SJSA1 (cell line): ENCODE results near the gene MZT2B. TPM values are rescaled to one million over a fixed set of nuclear protein-coding genes. Genes with fewer than 3 reads are reported as not detected.
"Not testable (repeated sequence)": the region's sequence is repeated elsewhere in the genome, so short reads cannot be mapped to it uniquely, and the experiment has no call there.

Experiments used
- DNase-seq, 2 experiments: peaks; one replicate each; pipeline ENCODE4 v3.0.0-alpha.2; 2015 to 2020; ENCODE audit warnings: low spot score in 2 of 2, low read depth in 1 of 2
- H3K27ac ChIP-seq: fragments of 250-450 bp; sonication (Bioruptor Pico); 2 replicates; pipeline ENCODE4 v1.5.1; 2020; ENCODE audit warnings: mild to moderate bottlenecking, moderate library complexity
- H3K27me3 ChIP-seq: fragments of 250-450 bp; sonication (Bioruptor Pico); replicated peaks from 2 replicates; pipeline ENCODE4 v1.5.1; 2020; ENCODE audit warnings: mild to moderate bottlenecking, moderate library complexity
- H3K36me3 ChIP-seq: fragments of 250-450 bp; sonication (Bioruptor Pico); 2 replicates; pipeline ENCODE4 v1.5.1; 2020; ENCODE audit warnings: mild to moderate bottlenecking
- H3K4me1 ChIP-seq: fragments of 250-450 bp; sonication (Bioruptor Pico); replicated peaks from 2 replicates; pipeline ENCODE4 v1.6.1; 2021; ENCODE audit warnings: mild to moderate bottlenecking
- H3K4me3 ChIP-seq: fragments of 250-450 bp; sonication (Bioruptor Pico); 2 replicates; pipeline ENCODE4 v1.5.1; 2020; ENCODE audit warnings: mild to moderate bottlenecking
- H3K9me3 ChIP-seq: fragments of 250-450 bp; sonication (Bioruptor Pico); replicated peaks from 2 replicates; pipeline ENCODE4 v1.5.1; 2020; ENCODE audit warnings: mild to moderate bottlenecking
- total RNA-seq: library from RNA; depleted of rRNA; stranded (reverse); fragments of >200 nt; shearing (Covaris generic); gene quantifications from 2 replicates; pipeline ENCODE4 v1.2.3, GENCODE V29; 2014; rRNA removed

Gene MZT2B, protein sequence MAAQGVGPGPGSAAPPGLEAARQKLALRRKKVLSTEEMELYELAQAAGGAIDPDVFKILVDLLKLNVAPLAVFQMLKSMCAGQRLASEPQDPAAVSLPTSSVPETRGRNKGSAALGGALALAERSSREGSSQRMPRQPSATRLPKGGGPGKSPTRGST
- 169 and 248 TPM in 2 replicates for total RNA-seq

- peak; percentile 88 to 92 for DNase-seq
- not testable (repeated sequence) for H3K4me1 ChIP-seq, H3K9me3 ChIP-seq, H3K27me3 ChIP-seq
- Histone ChIP-seq H3K4me3 (peak within 1 kb of the TSS; percentile 63), H3K36me3 (peaks cover 25% of the 10 kb centered on the region), H3K27ac (peak within 1 kb of the TSS; percentile 83)
Measured at GRCh38 chr2:130181880-130182682, at the start of gene MZT2B. TSS of gene MZT2B (plus strand) at chr2:130182262. CDS start at chr2:130182283, 21 bp downstream.

GRCh38 chr2:130135692-130136541, 46.1 kb upstream of the MZT2B start:
- H3K36me3 ChIP-seq, result no peaks in the 10 kb centered on the region
- H3K27ac ChIP-seq, result no peak overlapping the region
- peak in 1 of 2 experiments; percentile 28 for DNase-seq
- H3K4me3 ChIP-seq, result no peak overlapping the region
- no peaks in the 10 kb centered on the region for H3K9me3 ChIP-seq
- no peaks in the 10 kb centered on the region; the same call in none of the 2 replicates for H3K27me3 ChIP-seq
- no peaks in the 10 kb centered on the region for H3K4me1 ChIP-seq

- peak in 1 of 2 experiments; percentile 27 for DNase-seq
- H3K9me3 ChIP-seq, H3K36me3 ChIP-seq, H3K27ac ChIP-seq, H3K4me3 ChIP-seq, H3K27me3 ChIP-seq, H3K4me1 ChIP-seq: not testable (repeated sequence)
Measured at GRCh38 chr2:130136546-130136945, 45.5 kb upstream of the MZT2B start.

- not testable (repeated sequence) for H3K4me1 ChIP-seq, H3K27me3 ChIP-seq, H3K9me3 ChIP-seq, H3K4me3 ChIP-seq, H3K36me3 ChIP-seq, H3K27ac ChIP-seq
- DNase-seq, result peak in 1 of 2 experiments; percentile 27
Measured at GRCh38 chr2:130137118-130137517, 44.9 kb upstream of the MZT2B start.

DNA sequence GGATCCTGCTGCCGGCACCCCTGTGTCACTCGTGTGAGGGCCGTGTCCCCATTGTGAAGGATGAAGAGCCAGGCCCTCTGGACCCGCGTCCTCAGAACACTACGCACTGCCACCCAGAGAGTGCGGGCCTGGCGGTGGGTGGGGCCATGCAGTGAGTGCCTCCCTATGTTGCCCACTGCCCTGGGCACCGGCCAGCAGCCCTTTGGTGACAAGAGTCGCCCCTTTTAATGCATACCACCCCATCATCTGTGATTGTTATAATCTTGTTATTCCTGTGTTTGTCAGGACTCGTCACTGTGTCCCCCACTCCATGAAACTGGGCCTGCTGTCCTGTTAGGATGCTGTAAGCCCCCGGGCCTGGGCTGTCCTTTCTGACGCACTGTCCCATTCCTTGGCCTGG, 43.7 kb upstream of the MZT2B start:
- DNase-seq, H3K27me3 ChIP-seq, H3K36me3 ChIP-seq, H3K9me3 ChIP-seq, H3K4me1 ChIP-seq, H3K27ac ChIP-seq, H3K4me3 ChIP-seq: not testable (repeated sequence)

GRCh38 chr2:130138841-130139251, 43.2 kb upstream of the MZT2B start:
- not testable (repeated sequence) for DNase-seq, H3K27me3 ChIP-seq, H3K9me3 ChIP-seq, H3K4me3 ChIP-seq, H3K27ac ChIP-seq, H3K4me1 ChIP-seq, H3K36me3 ChIP-seq

DNA sequence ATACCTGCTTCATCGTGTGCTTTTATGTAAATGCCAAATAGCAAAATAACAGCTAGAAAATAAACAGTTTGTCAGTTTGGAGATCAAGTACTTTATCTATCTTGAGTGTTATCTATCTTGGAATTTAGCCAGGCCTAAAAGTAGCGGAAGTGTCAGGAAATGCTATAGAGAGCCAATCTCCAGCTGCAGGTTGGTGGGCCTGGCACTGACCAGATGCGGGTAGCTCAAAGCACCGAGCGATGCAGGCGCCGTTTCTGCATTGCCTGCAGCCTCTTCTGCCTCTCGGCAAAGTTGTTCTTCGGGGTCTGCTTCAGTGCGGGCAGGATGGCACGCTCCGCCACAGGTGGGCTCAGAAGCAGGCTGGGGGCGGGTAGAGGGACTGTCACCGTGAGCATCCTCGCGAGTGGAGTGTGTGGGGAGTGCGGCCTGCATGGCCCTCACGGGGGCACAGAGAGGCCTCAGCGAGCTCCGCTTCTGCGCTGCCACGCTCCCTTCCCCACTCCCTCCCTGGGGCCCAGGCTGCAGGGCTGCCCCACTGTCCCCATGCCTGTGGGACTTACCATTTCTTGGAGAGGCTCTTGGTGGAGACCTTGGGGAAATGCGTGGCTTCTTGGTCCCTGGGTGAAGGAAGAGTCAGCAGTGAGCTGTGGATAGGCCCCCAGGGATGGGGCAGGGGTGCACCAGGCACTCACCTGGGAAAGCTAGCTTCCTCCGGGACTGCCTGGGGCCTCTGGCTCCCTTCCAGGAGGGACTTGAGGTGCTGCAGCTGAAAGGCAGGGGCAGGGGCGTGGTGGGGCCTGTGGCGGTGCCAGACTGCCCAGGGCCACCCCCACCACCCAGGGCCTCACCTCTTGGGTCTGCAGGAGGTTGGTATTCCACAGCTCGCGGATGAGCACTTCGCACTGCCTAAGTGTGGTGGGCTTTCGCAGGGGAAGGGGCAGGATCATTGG, 42.5 kb upstream of the MZT2B start:
- H3K4me3 ChIP-seq, H3K27me3 ChIP-seq, H3K36me3 ChIP-seq, DNase-seq, H3K4me1 ChIP-seq, H3K27ac ChIP-seq, H3K9me3 ChIP-seq: not testable (repeated sequence)

DNA sequence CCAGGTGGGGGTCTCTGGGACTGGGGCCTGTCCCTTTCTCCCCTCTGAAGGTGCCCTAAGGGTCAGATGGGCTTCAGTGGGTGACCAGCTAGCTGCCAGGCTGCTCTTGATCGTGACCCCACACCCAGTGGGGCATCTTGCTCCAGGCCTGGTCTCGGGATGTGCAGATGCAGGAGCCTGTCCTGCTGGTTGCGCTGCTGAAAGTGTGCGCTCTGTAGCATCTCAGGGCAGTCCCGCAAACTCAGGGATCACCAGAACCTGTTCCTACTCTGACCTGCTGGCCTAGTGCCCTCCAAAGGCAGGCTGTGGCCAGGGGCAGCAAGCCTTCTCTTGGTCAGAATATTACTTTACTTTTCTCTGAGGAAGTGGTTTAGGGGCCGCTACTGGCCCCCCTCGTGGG, 41.5 kb upstream of the MZT2B start:
- DNase-seq, result not testable (repeated sequence)

DNA sequence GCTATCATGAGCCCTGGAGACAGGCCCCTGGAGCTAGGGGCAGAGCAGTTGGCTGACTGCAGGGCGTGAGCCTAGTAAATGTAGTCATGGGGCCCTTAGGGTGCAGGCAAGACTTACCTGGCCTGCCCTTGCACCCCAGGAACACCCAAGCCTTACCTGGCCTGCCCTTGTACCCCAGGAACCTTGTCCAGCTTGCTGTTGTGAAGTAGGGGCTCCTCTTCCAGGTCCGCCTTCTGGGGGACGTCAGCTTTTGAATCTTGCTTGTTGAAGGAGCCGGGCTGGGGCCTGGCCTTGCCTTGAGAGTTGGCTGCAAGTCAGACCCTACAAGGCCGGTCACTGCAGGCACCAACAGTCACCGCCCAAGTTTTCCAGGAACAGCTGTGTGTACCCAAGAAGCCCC, 41.1 kb upstream of the MZT2B start:
- H3K9me3 ChIP-seq, H3K4me3 ChIP-seq: not testable (repeated sequence)

More for the DNA sequence above, 41.5 kb upstream of the MZT2B start:
- not testable (repeated sequence) for H3K4me3 ChIP-seq, H3K4me1 ChIP-seq, H3K9me3 ChIP-seq, H3K27ac ChIP-seq, H3K27me3 ChIP-seq, H3K36me3 ChIP-seq

GRCh38 chr2:130141645-130142370, 40.3 kb upstream of the MZT2B start:
- H3K27me3 ChIP-seq, H3K4me1 ChIP-seq, H3K9me3 ChIP-seq, H3K36me3 ChIP-seq, H3K27ac ChIP-seq, H3K4me3 ChIP-seq: not testable (repeated sequence)
- peak in 1 of 2 experiments; percentile 22 for DNase-seq

More for the DNA sequence above, 41.1 kb upstream of the MZT2B start:
- not testable (repeated sequence) for H3K27ac ChIP-seq, H3K4me1 ChIP-seq, H3K36me3 ChIP-seq, H3K27me3 ChIP-seq
- peak in 1 of 2 experiments; percentile 22 for DNase-seq

GRCh38 chr2:130142396-130143265, 39.4 kb upstream of the MZT2B start:
- DNase-seq, result peak in 1 of 2 experiments; percentile 31
- not testable (repeated sequence) for H3K4me3 ChIP-seq, H3K4me1 ChIP-seq, H3K36me3 ChIP-seq, H3K27me3 ChIP-seq, H3K9me3 ChIP-seq, H3K27ac ChIP-seq
